Fibroblast of lung (primary cell): Measurements from ENCODE around the gene PEF1. TPM values are rescaled to one million over a fixed set of nuclear protein-coding genes. Genes with fewer than 3 reads are reported as not detected.

Source experiments
- DNase-seq, 2 donors: peaks; one replicate each; pipeline versions ENCODE4 v3.0.0 to v3.0.0-alpha.2; 2010; ENCODE audit warnings: low read depth in 2 of 2
- H2AFZ ChIP-seq: 2 replicates; pipeline ENCODE4 v1.5.1; 2012; ENCODE audit warnings: low read length, control low read depth, inconsistent platforms
- H3K27ac ChIP-seq: 2 replicates; pipeline ENCODE4 v1.5.1; 2011; ENCODE audit warnings: low read length, control low read depth; ENCODE audit not compliant: insufficient read depth
- H3K27me3 ChIP-seq: 2 replicates; pipeline ENCODE4 v1.5.1; 2011; ENCODE audit warnings: mild to moderate bottlenecking, low read length; ENCODE audit not compliant: control insufficient read depth, insufficient read depth
- H3K36me3 ChIP-seq: 2 replicates; pipeline ENCODE4 v1.5.1; 2011; ENCODE audit warnings: low read length; ENCODE audit not compliant: control insufficient read depth, insufficient read depth
- H3K4me1 ChIP-seq: 2 replicates; pipeline ENCODE4 v1.5.1; 2011; ENCODE audit warnings: low read length; ENCODE audit not compliant: control insufficient read depth, insufficient read depth; ENCODE audit errors: extremely low read depth
- H3K4me2 ChIP-seq: 2 replicates; pipeline ENCODE4 v1.5.1; 2011; ENCODE audit warnings: low read length, control low read depth; ENCODE audit not compliant: insufficient read depth; ENCODE audit errors: extremely low read depth
- H3K4me3 ChIP-seq, 4 experiments: fragments of 200-600 bp in 1 of 4; sonication (generic) in 1 of 4; replicated peaks in 1 of 4; 2 replicates each; pipeline ENCODE4 v1.5.1; 2011 to 2016; ENCODE audit warnings: low read length in 4 of 4, low read depth in 3 of 4, mild to moderate bottlenecking in 3 of 4, control low read depth in 2 of 4, inconsistent platforms in 1 of 4, mixed read lengths in 1 of 4; ENCODE audit not compliant: insufficient read depth in 1 of 4; ENCODE audit errors: control extremely low read depth in 1 of 4
- H3K79me2 ChIP-seq: 2 replicates; pipeline ENCODE4 v1.5.1; 2012; ENCODE audit warnings: mild to moderate bottlenecking, low read length, inconsistent platforms; ENCODE audit not compliant: control insufficient read depth, insufficient read depth
- H3K9ac ChIP-seq: 2 replicates; pipeline ENCODE4 v1.5.1; 2011; ENCODE audit warnings: mild to moderate bottlenecking, low read length, control low read depth; ENCODE audit not compliant: insufficient read depth
- H3K9me3 ChIP-seq: 2 replicates; pipeline ENCODE4 v1.5.1; 2012; ENCODE audit warnings: low read depth, low read length; ENCODE audit not compliant: control insufficient read depth, insufficient read depth
- H4K20me1 ChIP-seq: 2 replicates; pipeline ENCODE4 v1.5.1; 2011; ENCODE audit warnings: low read length; ENCODE audit not compliant: control insufficient read depth, insufficient read depth; ENCODE audit errors: extremely low read depth
- CTCF ChIP-seq, 2 donors: IDR thresholded peaks in 1 of 2; conservative IDR thresholded peaks in 1 of 2; 1 replicate in 1 of 2; 2 replicates in 1 of 2; pipeline ENCODE4 v1.5.1; 2011 to 2012; ENCODE audit warnings: low read length in 2 of 2, control low read depth in 1 of 2, inconsistent platforms in 1 of 2, low read depth in 1 of 2, mild to moderate bottlenecking in 1 of 2
- EZH2 ChIP-seq: IDR thresholded peaks from 2 replicates; pipeline ENCODE4 v1.5.1; 2012; ENCODE audit warnings: low read length, control low read depth, mild to moderate bottlenecking; ENCODE audit errors: missing control alignments
- polyA minus RNA-seq: library from RNA; depleted of rRNA, polyadenylated mRNA; stranded (reverse); fragments of >200 nt; gene quantifications from 2 replicates; pipeline ENCODE4 v1.2.3, GENCODE V29; 2011; ENCODE audit warnings: low replicate concordance
- polyA plus RNA-seq, 2 donors: library from polyadenylated mRNA; depleted of rRNA in 1 of 2; stranded (reverse) in 1 of 2; unstranded in 1 of 2; fragments of >200 nt; gene quantifications; 2 replicates each; pipeline ENCODE4 v1.2.1, GENCODE V29; 2011 to 2012; ENCODE audit warnings: missing spikeins in 1 of 2
- total RNA-seq: library from RNA; depleted of rRNA; stranded (reverse); fragments of >200 nt; gene quantifications from 2 replicates; pipeline ENCODE4 v1.2.1, GENCODE V29; 2014

The PEF1 gene
- total RNA-seq (72.2 and 78.1 TPM in 2 replicates), polyA plus RNA-seq (72.9 and 85.3 TPM in 2 replicates), polyA minus RNA-seq (164 and 206 TPM in 2 replicates)
- 62.2 and 73.8 TPM in 2 replicates for polyA plus RNA-seq (2012)

- Histone ChIP-seq H3K27me3 (no peaks in the 10 kb centered on the region), H2AFZ (peak within 1 kb of the TSS; percentile 87), H3K27ac (peak within 1 kb of the TSS; percentile 96), H4K20me1 (no peaks in the 10 kb centered on the region), H3K4me2 (peak within 1 kb of the TSS; percentile 96), H3K36me3 (no peaks in the 10 kb centered on the region), H3K9ac (peak within 1 kb of the TSS; percentile 86), H3K4me3 (peak within 1 kb of the TSS; percentile 42 to 92 (median 76)), H3K79me2 (peaks cover 23% of the 10 kb centered on the region), H3K4me1 (peaks cover 6% of the 10 kb centered on the region), H3K9me3 (no peaks in the 10 kb centered on the region)
- no peak for TF ChIP-seq EZH2
- no peak for TF ChIP-seq CTCF (conservative IDR thresholded peaks at IDR 0.05 in 1 of 2, IDR thresholded peaks at IDR 0.05 in 1 of 2; ENCODE audit: low read depth in 1 of 2, low read length in 2 of 2)
- peak; percentile 97 to 99 for DNase-seq
Measured at GRCh38 chr1:31644560-31645273, at the start of gene PEF1. PEF1 (minus strand) TSS chr1:31644876; CDS start chr1:31644864, 12 bp downstream.

- Histone ChIP-seq H3K9ac (no peak overlapping the region), H4K20me1 (no peaks in the 10 kb centered on the region), H3K79me2 (no peaks in the 10 kb centered on the region), H3K4me1 (peaks cover 19% of the 10 kb centered on the region), H3K36me3 (peaks cover 46% of the 10 kb centered on the region), H3K27me3 (no peaks in the 10 kb centered on the region), H3K4me2 (no peak overlapping the region), H2AFZ (no peak overlapping the region), H3K4me3 (no peak overlapping the region), H3K9me3 (no peaks in the 10 kb centered on the region), H3K27ac (no peak overlapping the region)
- TF ChIP-seq EZH2 (no peak), CTCF (conservative IDR thresholded peaks at IDR 0.05 in 1 of 2, IDR thresholded peaks at IDR 0.05 in 1 of 2; ENCODE audit: low read depth in 1 of 2, low read length in 2 of 2) (no peak)
- DNase-seq = no peak
Measured at GRCh38 chr1:31693231-31693630, 48.6 kb upstream of the PEF1 start.

- Histone ChIP-seq H3K27ac (no peak overlapping the region), H4K20me1 (no peaks in the 10 kb centered on the region), H3K9me3 (no peaks in the 10 kb centered on the region), H3K4me3 (no peak overlapping the region), H2AFZ (no peak overlapping the region), H3K4me2 (no peak overlapping the region), H3K36me3 (peaks cover 39% of the 10 kb centered on the region), H3K9ac (no peak overlapping the region), H3K79me2 (no peaks in the 10 kb centered on the region), H3K27me3 (no peaks in the 10 kb centered on the region), H3K4me1 (peaks cover 19% of the 10 kb centered on the region)
- no peak for DNase-seq
- TF ChIP-seq EZH2 = no peak
Measured at GRCh38 chr1:31691951-31692350, 47.3 kb upstream of the PEF1 start.
